Superior temporal gyrus (tissue), 1 donor: ENCODE data around the gene NAA11.
"Not testable (repeated sequence)": the region's sequence is repeated elsewhere in the genome, so short reads cannot be mapped to it uniquely, and the experiment has no call there.

Source experiments
- DNase-seq: peaks from one replicate; pipeline ENCODE4 v3.0.0-alpha.2; 2016; ENCODE audit errors: extremely low spot score

NAA11 gene

DNA sequence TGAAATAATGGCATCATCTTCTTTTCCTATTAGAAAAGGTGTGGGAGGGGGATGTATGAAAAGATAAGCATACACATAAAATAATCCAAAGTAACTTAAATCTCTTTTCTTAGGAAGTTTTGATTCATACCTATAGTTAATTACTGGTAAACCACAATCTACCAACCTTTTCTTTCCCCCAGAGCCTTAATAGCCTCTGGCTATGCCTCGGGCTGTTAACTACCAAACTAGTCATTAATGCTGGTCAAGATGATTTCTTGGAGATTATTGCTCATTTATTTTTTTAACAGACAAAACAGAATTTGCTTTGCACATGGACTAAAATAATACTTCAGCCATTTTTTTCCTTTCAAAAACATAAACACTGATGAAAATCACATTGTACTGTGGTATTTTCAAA is 16.9 kb downstream of the NAA11 start:
- DNase-seq: no peak

DNA sequence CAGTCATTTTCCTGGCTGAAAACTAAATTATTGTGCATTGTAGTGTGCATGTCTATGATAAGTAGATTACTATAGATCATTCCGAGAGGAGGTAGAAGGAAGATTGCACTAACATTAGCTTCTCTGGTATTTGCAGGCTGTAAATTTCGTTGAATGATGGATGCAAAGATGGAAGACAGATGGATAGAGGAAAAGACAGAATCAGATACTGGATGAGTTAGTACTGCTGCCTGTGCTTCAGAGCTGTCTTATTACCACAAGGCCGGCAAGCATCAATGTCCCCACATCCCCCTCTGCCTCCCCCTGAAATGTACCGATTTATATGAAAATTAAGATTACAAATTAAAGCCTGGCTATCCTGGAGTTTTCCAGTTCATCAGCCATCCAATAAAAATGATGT is 17.7 kb downstream of the NAA11 start:
- no peak for DNase-seq

DNA sequence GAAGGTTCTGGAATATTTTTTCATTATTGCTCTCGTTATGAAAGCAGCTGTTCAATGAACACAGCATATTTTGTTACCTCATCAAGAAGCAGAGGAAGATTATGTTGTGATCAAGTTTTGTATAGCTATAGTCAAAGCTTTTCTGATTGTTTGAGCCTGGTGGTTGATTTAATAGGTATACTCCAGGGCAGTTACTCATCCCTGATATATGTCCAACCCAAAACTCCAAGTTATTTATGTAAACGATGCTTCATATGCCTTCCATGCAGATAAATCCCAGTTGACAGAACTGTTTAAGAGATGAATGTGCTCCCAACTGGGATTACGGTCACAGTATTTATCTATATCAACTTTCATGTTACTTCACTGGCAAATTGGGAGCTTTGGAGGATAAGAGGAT is 19.1 kb downstream of the NAA11 start:
- DNase-seq: no peak

DNA sequence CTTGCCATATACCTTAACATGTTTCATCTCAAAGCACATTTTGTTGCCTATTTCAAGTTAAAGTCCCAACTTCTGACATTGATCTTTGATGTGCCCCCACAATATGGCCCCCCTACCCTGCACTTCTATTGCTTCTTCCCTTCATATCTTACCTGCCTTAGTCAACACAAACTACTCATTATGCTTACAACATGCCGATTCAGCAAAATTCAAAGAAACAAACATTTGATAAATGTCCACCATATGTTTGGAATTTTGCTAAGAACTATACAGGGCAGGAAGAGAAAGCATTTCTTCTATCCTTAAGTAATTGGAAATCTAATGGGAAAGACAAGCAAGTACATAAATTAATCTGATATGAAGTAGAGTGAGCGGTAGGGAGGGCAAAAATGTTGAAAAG is 25.6 kb downstream of the NAA11 start:
- no peak for DNase-seq

DNA sequence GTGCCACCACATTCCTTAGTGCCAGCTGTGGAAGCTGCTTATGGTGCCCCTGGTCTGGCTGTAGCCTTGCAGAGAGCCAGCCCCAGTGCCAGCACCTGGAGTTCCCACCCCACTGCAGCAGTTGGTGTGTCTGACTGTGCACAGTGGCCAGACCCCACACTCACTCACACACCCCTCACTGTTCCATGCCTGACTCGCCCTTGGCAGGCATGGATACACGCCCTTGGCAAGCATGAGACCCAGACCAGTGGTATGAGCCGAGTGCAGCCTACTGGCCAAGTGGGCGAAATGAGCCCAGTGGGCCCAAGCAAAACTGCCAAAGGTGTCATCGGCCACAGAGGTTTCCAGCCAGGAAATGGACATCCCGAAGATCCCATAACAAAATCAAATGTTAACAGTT is 27.4 kb downstream of the NAA11 start:
- no peak for DNase-seq

DNA sequence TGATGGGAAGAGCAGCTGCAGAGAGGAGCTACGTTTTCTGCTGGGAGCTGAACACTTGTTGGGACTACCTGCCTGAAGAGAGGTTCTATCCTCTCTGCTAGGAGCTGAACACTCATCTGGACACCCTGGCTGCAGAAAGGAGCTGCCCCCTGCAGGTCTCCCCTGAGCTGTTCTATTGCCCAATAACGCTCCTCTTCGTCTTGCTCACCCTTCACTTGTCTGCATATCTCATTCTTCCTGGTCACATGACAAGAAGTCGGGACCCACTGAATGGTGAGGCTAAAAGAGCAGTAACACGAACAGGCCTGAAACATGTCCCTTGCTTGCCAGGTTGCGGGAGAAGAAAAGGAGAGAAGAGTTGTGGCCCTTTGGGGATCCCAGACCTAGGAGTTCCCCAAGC is 27.8 kb downstream of the NAA11 start:
- DNase-seq: no peak

DNA sequence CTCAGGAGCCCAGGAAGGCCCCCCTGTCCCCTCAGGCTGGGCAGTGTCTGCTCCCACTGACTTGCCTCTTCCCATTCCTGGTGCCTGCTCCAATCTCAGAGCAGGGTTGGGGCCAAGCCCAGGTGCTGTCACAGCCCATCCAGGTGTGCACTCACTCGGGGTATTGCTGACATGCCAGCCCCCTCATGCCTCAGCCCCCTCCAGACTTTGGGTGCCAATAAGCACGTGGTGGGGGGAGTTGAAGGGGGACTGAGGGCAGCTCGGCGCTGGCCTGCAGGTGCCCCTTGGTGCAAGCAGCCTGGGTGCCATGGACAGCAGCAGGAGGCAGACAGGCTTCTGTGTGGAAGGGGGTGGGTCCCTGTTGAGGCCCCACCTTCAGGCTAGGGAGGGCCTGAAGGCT is 28.4 kb downstream of the NAA11 start:
- no peak for DNase-seq

DNA sequence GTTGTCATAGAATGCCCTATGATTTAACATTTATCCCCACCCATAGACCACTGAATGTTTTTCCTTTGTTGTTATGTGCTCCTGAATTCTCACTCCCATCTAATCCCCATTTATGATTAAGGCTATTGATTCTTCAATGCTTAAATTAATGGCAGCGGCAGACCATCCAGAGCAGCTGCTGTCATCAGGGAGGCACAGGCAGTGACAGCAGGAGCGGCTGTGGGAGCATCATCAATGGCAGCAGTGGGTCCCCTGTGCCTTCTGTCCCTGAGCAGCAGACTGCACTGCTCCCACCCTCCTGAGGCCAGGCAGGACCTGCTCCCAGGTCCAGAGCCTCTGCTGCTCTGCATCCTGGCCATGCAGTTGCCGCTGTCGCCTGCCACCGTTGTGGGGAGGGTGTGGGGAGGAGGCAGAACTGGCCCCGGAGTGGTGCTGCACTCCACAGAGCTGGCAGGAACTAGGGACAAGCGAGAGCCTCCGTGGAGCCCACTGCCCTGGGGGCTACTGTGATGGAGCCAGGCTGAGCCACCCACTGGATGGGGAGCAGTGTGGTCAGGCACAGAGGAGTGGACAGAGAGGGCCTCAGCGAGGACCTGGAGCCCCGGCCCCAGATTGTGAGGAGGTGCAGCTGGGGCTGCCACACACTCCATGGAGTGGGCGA is 29.0 kb downstream of the NAA11 start:
- no peak for DNase-seq

DNA sequence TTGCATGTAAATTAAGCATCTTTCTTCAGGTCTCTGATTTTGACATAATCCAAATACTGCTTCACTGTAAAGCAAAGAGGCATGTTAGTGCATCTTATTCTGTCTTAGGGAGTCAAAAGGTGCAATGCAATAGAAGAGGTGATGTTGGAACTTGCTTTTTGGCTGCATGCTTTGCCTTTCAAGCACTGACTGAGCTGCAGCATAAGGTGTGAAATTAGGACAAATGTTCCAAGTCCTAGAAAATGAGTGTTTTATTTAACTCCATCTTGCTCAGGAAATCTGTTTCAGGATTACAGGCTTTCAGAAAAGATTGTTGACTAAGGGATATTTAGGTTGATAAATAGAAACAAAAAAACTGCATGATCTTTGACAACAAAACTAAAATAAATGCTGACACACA is 30.8 kb downstream of the NAA11 start:
- DNase-seq: no peak

DNA sequence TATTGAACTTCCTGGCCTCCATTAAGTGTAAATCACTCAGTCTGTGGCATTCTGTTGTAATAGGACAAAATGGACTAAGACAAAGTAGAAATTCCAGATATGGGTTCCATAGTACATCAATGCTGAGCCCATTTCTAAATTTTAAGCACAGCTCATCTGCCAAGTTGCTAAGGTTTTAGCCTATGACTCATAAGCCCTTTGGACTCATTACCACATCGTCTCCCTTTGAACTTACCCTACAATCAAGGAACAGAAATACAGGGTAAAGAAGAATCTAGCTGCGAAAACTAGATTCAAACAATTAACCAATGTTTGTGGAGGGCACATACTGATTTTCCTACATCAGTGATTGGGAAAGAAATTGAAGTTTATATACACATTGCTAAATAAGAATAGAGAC is 31.8 kb downstream of the NAA11 start:
- DNase-seq: no peak

DNA sequence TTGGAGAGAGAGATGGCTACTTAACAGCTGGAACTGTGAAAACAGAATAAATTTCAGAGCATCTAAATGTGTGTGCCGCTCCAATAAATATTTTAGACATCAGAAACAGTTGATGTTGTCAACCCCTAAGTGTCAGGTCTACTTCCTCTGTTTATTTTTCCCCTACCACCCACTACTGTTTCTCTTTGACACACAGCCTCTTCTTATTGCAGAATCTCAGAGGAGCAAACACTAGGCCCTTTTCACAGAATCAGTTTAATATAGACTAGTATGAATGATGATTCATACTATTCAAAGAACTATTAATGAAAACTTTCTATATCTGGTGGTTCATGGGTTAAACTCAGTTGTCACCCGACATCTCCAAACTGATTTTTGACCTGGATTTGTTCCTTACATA is 33.9 kb downstream of the NAA11 start:
- DNase-seq: no peak

DNA sequence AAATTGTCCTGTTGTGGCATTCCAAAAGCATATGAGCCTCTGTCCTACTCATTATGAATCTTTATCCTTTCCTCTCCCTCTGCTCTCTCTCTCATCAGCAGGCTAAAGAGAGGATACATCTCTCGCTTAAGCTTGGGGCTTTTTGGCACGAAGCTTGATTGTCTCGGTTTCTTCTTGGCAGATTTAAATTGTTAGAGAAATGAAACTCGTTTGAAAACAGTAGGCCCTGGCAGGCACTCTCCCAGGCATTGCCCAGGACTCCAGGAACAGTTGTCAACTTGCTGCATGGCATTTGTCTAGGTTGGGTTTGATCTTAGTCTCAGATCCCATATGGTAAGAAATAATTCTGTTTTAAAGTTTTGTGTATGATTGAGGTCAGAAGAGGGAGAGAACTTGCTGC is 35.5 kb downstream of the NAA11 start:
- peak; percentile 57 for DNase-seq

DNA sequence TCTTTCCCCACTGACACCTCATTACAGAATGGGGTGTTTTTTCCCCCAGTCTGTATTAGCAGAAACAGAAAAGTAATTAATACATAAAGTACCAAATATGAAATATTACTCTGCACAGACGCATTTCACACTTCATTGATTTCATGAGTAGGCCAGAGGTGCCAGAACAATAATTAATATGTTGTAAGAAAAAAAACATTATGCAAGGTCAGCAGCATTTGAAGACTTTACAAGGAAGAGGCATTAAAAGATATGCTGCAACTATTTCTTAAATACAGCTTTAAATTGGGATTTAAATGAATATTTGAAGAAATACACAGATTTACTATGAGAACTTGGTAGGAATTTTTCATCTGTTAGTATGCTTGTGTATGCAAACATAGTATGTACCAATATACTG is 37.7 kb downstream of the NAA11 start:
- no peak for DNase-seq

DNA sequence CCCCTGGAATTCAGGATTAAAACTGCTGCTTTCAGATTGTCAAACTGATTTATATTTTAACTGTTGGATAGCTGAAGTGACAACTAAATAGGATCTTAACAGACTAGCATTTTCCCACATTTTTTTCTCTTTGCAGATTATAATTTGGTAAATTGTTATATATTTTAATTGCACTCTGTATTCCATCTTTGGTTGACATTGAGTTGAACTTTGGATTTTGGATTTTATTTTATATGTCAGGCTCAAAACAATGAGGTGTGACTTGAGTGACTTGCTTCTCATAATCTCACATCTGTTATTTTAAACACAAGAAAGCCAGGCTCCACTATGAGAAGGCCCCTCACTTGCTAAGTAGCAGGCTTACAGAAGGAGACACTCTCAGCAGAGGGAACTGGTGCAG is 38.1 kb downstream of the NAA11 start:
- DNase-seq: no peak

DNA sequence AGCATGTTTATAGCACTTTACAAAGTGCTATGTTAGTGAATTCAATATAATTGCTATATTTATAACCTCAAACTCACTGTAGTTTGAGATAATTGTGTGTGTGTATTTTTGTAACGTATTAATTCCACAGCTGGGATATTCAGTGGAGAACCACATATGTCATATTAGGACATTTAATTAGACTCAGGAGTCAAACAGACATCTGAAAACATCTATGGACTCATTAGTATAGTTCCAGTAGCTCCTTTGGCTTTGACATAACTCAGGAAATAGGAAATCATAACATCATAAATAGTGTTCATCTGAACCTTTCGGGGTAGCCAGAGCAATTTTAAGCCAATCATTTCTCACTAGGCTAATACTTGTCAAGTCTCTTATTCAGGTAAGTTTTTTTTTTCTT is 38.8 kb downstream of the NAA11 start:
- no peak for DNase-seq

DNA sequence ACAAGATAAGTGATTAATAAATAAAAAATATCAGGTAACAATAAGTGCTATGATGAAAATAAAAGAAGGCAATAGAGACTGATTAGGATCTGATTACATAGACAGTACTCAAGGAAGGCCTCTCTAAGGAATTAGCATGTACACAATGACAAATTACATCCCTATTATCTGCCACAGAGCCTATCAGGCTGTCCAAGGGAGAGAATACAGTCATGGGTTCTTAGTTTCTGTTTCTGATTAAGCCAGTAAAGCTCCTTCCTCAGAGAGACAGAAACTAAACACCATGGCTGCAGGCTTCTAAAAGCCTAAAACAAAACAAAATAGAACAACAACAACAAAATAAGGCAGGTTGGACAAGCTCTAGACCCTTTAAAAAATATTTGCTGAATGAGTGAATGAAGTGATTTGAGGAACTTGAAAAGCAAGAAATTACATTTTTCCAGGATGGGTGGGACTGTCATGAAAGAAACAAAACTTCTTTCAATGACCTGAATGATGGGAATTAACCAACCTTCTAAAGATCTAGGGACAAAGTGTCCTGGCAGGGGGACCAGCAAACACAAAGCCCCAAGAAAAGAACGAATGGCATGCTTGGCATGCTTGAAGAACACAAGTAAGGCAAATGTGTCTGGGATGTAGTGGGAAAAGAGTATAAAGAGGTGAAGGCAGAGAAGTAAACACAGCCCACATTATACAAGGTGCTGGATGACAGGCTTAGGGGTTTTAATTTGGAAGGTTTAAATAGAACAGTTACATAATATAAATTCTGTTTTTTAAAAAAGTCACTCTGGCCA is 44.1 kb downstream of the NAA11 start:
- no peak for DNase-seq

DNA sequence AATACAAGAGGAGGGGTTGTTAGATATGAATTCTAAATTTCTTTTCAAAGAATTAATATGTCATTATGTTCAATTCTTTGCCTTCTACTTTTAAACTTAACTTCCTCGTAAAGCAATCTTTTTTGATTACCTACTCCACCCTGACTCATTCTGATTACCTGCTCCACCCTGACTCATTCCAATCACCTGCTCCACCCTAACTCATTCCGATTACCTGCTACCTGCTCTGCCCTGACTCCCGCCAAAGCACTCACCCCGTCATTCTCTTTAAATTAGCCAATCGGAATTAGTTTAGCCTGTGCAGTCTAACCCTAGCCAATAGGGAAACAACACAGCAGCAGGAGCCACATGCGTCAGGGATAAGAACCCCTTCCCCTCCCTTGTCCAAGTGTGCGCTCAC is 48.4 kb downstream of the NAA11 start:
- DNase-seq: not testable (repeated sequence)

DNA sequence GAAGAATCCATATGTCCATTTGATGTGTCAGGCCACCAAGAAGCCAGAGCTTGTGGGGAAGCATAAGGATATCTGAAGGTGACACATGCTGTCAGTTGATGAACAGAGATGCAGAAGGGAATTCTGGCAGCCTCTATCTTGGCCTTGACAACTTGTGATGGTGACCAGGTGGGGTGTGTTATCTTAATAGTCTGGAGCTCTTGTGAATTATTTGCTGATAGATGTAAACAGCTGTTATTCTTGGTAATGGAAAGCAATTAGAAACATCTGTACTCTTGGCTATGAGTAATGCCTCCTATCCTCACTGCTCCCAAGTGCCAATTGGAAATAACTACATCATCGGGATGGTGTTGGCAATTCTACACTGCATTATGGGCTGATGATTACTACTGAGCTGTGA is 51.9 kb downstream of the NAA11 start:
- no peak for DNase-seq

DNA sequence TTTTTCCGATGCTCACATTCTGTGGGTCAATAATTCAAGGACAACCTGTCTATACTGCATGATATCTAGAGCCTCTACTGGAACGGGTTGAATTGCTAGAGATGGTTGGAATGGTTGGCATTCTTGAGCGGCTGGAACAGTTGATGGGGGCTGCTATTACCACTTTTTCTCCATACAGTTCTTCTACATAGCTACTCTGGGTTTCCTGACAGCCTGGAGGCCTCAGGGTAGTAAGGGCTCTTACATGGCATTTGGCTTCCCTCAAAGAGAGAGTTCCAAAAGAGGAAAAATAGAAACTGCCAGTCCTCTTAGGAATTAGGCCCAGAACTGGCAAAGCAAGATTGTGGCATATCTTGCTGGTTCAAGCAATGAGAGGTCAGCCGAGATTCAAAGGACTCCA is 53.1 kb downstream of the NAA11 start:
- no peak for DNase-seq

DNA sequence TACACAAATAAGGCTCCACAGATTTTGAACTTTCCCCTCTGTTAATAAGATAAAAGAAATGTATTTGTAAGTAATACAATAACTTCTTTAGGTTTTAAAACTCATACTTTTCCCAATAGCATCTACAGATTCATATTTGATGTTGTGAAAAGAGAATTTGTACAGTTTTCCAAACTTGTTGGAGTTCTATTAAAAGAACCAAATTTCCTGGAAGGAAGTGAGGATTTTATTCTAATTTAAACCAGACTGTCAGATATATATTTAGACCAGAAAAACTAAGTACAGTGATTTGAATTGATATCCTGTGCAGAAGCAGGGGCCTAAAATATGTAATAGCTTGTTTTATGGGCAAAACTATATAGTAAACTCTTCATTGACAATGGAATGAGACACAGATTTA is 53.7 kb downstream of the NAA11 start:
- DNase-seq: no peak

DNA sequence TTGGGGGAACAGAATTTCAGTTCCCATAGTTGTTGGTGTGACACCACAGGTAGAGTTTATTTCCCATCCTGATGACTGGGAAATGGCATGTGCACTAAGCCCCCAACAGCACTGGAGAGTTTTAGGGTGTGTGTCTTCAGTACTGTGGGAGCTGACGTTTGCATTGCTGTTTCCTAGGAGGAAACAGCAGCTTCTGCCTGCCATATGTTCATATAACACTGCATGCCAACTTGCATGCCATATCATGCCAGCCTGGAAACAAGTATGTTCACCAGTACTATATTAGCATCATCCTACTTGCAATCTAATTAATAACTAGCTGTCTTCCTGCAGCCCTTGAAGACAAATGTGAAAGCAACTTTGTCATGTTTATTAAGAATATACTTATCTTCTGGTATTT is 58.2 kb downstream of the NAA11 start:
- DNase-seq: no peak
